Gastroesophageal sphincter (tissue), 4 donors: ENCODE data around the gene TNFAIP2. TPM values are rescaled to one million over a fixed set of nuclear protein-coding genes. Genes with fewer than 3 reads are reported as not detected.

Experiments used
- ATAC-seq: fragments of 150-250 bp; one replicate; pipeline ENCODE4 v1.9.1; 2016; ENCODE audit warnings: mild to moderate bottlenecking, moderate library complexity
- H3K27ac ChIP-seq, 4 donors: fragments of 200-600 bp; sonication (generic) in 3 of 4; 1 replicate in 3 of 4; 2 replicates in 1 of 4; pipeline ENCODE4 v1.5.1; 2016 to 2019
- H3K27me3 ChIP-seq: fragments of 200-600 bp; sonication (generic); one replicate; pipeline ENCODE4 v1.5.1; 2019
- H3K36me3 ChIP-seq, 2 donors: fragments of 200-600 bp; sonication (generic); one replicate each; pipeline ENCODE4 v1.5.1; 2019; ENCODE audit warnings: control low read depth in 1 of 2
- H3K4me1 ChIP-seq, 3 donors: fragments of 200-600 bp; sonication (generic); 1 replicate in 2 of 3; 2 replicates in 1 of 3; pipeline ENCODE4 v1.5.1; 2016 to 2019; ENCODE audit warnings: control low read depth in 2 of 3
- H3K4me3 ChIP-seq, 2 donors: fragments of 200-600 bp; sonication (generic); one replicate each; pipeline ENCODE4 v1.5.1; 2019; ENCODE audit warnings: mild to moderate bottlenecking in 1 of 2, moderate library complexity in 1 of 2
- H3K9me3 ChIP-seq, 3 donors: fragments of 200-600 bp; sonication (generic); one replicate each; pipeline ENCODE4 v1.5.1; 2017 to 2019; ENCODE audit warnings: control low read depth in 2 of 3
- EP300 ChIP-seq: sonication (generic); formaldehyde crosslinking; IDR thresholded peaks from one replicate; pipeline ENCODE4 v1.6.1; 2017; ENCODE audit warnings: antibody characterized with exemption, mild to moderate bottlenecking
- POLR2A ChIP-seq, 2 donors: fragments of 450-650 bp; IDR thresholded peaks; one replicate each; pipeline ENCODE4 v1.6.1; 2017; ENCODE audit warnings: antibody characterized with exemption in 2 of 2, mild to moderate bottlenecking in 2 of 2, moderate library complexity in 1 of 2
- POLR2AphosphoS5 ChIP-seq: sonication (generic); formaldehyde crosslinking; IDR thresholded peaks from one replicate; pipeline ENCODE4 v1.6.1; 2017; ENCODE audit warnings: antibody characterized with exemption
- WGBS, 2 donors: methylation state at CpG; one replicate each; pipeline ENCODE4 v1.1.5; 2018; ENCODE audit warnings: low coverage in 1 of 2; 5-methylcytosine and 5-hydroxymethylcytosine counted together
- total RNA-seq, 4 donors: library from RNA; depleted of rRNA; stranded (reverse); fragments of >200 nt; gene quantifications; one replicate each; pipeline ENCODE4 v1.1.0, GENCODE V29; 2016
- TF ChIP-seq, protein P1 (sequence below), 4 experiments: fragments of 200-600 bp in 2 of 4; fragments of 450-650 bp in 2 of 4; sonication (generic) in 1 of 4; IDR thresholded peaks; one replicate each; pipeline ENCODE4 v1.5.1; 2017 to 2019; ENCODE audit warnings: antibody characterized with exemption in 4 of 4, mild to moderate bottlenecking in 2 of 4, moderate library complexity in 2 of 4

Gene TNFAIP2
- total RNA-seq, 4 donors from 2014 or later, result 51.6 to 61.9 (median 59.1) TPM

DNA sequence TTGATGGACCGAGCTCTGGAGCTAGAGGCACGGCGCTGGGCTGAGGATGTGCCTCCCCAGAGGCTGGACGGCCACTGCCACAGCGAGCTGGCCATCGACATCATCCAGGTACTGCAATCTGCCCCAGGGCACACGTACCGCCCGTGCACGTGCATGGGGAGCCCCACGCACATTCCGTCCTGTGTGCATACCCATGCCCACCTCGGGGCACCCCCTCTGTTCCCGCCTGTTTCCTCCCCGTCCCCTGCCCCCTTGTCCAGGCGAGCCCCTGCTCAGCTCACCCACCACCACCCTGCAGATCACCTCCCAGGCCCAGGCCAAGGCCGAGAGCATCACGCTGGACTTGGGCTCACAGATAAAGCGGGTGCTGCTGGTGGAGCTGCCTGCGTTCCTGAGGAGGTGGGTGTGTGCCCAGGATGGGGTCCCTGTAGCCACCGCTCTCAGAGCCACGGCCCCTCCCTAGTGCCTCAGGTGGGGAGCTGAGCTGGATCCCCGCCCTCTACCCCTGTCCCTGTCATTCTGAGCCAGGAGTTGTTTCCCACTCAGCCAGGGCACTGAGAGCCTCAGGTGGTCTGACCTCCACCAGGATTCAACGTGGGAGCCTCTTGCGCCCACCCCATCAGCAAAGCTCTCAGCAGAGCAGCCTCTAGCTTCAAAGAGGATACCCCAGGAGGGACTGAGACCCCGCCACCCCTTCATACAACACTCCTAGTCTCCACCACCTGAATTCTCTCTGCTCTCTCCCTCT lies 6.9 kb downstream of the TNFAIP2 start:
- Histone ChIP-seq H3K9me3 (no peaks in the 10 kb centered on the region), H3K27me3 (no peaks in the 10 kb centered on the region), H3K36me3 (peaks cover 0 to 57% of the 10 kb centered on the region in 2 donors), H3K4me3 (no peak overlapping the region), H3K4me1 (peaks cover 0 to 72% (median 31%) of the 10 kb centered on the region in 3 donors), H3K27ac (peak overlapping the region in 3 of 4 donors; percentile 63 to 65 (median 65))
- 60 to 90% methylated on average over 1 to 2 of the region's 26 CpGs for WGBS, 2 donors
- no peak for TF ChIP-seq POLR2A (IDR thresholded peaks at IDR 0.05)
- TF ChIP-seq, protein P1, sequence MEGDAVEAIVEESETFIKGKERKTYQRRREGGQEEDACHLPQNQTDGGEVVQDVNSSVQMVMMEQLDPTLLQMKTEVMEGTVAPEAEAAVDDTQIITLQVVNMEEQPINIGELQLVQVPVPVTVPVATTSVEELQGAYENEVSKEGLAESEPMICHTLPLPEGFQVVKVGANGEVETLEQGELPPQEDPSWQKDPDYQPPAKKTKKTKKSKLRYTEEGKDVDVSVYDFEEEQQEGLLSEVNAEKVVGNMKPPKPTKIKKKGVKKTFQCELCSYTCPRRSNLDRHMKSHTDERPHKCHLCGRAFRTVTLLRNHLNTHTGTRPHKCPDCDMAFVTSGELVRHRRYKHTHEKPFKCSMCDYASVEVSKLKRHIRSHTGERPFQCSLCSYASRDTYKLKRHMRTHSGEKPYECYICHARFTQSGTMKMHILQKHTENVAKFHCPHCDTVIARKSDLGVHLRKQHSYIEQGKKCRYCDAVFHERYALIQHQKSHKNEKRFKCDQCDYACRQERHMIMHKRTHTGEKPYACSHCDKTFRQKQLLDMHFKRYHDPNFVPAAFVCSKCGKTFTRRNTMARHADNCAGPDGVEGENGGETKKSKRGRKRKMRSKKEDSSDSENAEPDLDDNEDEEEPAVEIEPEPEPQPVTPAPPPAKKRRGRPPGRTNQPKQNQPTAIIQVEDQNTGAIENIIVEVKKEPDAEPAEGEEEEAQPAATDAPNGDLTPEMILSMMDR (IDR thresholded peaks at IDR 0.05), result no peak
- TF ChIP-seq POLR2AphosphoS5, result no peak
- TF ChIP-seq EP300, result no peak
- no peak for ATAC-seq

DNA sequence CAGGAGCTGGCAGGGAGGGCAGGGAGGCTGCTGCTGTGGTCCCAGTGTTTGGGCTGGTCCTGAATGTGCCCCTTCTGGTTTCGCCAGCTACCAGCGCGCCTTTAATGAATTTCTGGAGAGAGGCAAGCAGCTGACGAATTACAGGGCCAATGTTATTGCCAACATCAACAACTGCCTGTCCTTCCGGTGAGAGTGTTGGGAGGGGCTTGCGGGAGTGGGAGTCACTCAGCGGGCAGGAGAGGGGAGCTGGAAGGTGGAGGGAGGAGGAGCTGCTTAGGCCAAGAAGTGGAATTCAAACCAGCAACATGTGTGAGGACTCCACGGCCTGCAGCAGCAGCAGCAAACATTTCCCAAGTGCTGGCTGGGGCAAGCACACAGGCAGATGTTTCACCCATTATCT lies 7.7 kb downstream of the TNFAIP2 start:
- peaks cover 0 to 64% (median 31%) of the 10 kb centered on the region in 3 donors for H3K4me1 ChIP-seq
- no peaks in the 10 kb centered on the region for H3K9me3 ChIP-seq
- H3K27ac ChIP-seq, result peak overlapping the region in 3 of 4 donors; percentile 63 to 65 (median 65)
- peaks cover 0 to 65% of the 10 kb centered on the region in 2 donors for H3K36me3 ChIP-seq
- TF ChIP-seq EP300, result no peak
- TF ChIP-seq POLR2A (IDR thresholded peaks at IDR 0.05), result no peak
- TF ChIP-seq, protein P1 (IDR thresholded peaks at IDR 0.05), result no peak
- ATAC-seq, result peak; percentile 77
- H3K4me3 ChIP-seq, result no peak overlapping the region
- 19% methylated on average over 3 of the region's 8 CpGs; no CpG with 5 or more reads in 1 of the 2 donors for WGBS, 2 donors
- H3K27me3 ChIP-seq, result no peaks in the 10 kb centered on the region

DNA sequence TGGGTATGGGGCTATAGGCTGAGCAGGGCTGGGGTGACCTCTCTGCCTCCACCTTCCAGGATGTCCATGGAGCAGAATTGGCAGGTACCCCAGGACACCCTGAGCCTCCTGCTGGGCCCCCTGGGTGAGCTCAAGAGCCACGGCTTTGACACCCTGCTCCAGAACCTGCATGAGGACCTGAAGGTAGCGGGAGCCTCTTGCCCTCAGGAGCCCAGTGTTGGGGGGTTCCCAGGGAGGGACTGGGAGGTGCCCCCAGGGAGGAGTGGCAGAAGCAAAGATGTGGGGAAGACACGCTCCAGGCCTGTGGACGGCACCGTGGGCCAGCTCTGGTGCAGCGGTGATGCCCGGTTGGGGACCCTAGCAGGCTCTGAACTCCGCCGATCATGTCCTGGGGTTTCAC lies 8.3 kb downstream of the TNFAIP2 start:
- Histone ChIP-seq H3K27ac (peak overlapping the region in 3 of 4 donors; percentile 63 to 65 (median 65)), H3K36me3 (peaks cover 0 to 68% of the 10 kb centered on the region in 2 donors), H3K9me3 (no peaks in the 10 kb centered on the region), H3K4me1 (peaks cover 0 to 58% (median 26%) of the 10 kb centered on the region in 3 donors), H3K4me3 (no peak overlapping the region), H3K27me3 (no peaks in the 10 kb centered on the region)
- 82% methylated on average over 2 of the region's 9 CpGs; no CpG with 5 or more reads in 1 of the 2 donors for WGBS, 2 donors
- no peak for ATAC-seq
- TF ChIP-seq EP300 (no peak), POLR2A (IDR thresholded peaks at IDR 0.05) (no peak), POLR2AphosphoS5 (no peak)
- TF ChIP-seq, protein P1 (IDR thresholded peaks at IDR 0.05), result no peak

DNA sequence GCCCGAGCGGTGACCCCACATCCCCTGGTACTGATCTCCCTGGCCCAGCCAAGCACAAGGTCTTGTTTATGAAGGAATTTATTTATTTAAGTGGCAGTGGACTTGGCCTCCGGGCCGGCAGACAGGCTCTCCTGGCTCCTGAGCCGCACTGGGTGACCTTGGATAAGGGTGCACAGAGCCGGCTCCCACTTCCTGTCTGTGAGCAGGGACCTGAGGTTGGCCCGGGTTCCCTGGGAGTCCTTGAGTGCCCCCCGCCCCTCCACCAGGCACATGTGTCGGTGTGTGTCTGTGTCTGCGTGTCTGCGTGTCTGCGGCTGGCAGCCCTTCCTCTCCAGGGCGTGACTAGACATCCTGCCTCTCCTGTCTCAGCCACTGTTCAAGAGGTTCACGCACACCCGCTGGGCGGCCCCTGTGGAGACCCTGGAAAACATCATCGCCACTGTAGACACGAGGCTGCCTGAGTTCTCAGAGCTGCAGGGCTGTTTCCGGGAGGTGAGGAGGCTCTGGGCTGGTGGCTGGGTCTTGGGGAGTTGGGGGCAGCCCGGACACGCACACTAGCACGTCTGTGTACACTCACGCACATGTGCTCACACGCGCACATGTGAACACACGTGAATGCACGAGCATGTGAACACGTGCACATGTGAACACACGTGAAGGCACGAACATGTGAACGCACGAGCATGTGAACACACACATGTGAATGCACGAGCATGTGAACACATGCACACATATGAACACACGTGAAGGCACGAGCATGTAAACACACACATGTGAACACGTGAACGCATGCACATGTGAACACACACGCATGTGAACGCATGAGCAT lies 9.3 kb downstream of the TNFAIP2 start:
- Histone ChIP-seq H3K9me3 (no peaks in the 10 kb centered on the region), H3K4me1 (peaks cover 0 to 58% (median 25%) of the 10 kb centered on the region in 3 donors), H3K4me3 (no peak overlapping the region), H3K27me3 (no peaks in the 10 kb centered on the region), H3K27ac (peak overlapping the region in 1 of 4 donors; percentile 65), H3K36me3 (peaks cover 0 to 68% of the 10 kb centered on the region in 2 donors)
- WGBS, 2 donors, result 74 to 100% methylated on average over 1 to 6 of the region's 39 CpGs
- TF ChIP-seq POLR2AphosphoS5 (no peak), POLR2A (IDR thresholded peaks at IDR 0.05) (no peak), EP300 (no peak)
- TF ChIP-seq, protein P1 (IDR thresholded peaks at IDR 0.05), result no peak
- ATAC-seq, result no peak
